Ascending aorta (tissue), 2 donors: ENCODE measurements around the gene ASB18. TPM values are rescaled to one million over a fixed set of nuclear protein-coding genes. Genes with fewer than 3 reads are reported as not detected.
"Not testable (repeated sequence)": the region's sequence is repeated elsewhere in the genome, so short reads cannot be mapped to it uniquely, and the experiment has no call there.

Experiments used
- DNase-seq, 2 donors: peaks; one replicate each; pipeline ENCODE4 v3.0.0-alpha.2; 2019; ENCODE audit warnings: low spot score in 2 of 2
- H3K27ac ChIP-seq, 2 donors: fragments of 200-600 bp; sonication (generic); one replicate each; pipeline ENCODE4 v1.5.1; 2016 to 2017; ENCODE audit warnings: mild to moderate bottlenecking in 1 of 2
- H3K27me3 ChIP-seq: fragments of 200-600 bp; sonication (generic); one replicate; pipeline ENCODE4 v1.5.1; 2017
- H3K36me3 ChIP-seq, 2 donors: fragments of 200-600 bp; sonication (generic); one replicate each; pipeline ENCODE4 v1.5.1; 2016
- H3K4me1 ChIP-seq, 2 donors: fragments of 200-600 bp; sonication (generic); one replicate each; pipeline ENCODE4 v1.5.1; 2016 to 2017; ENCODE audit warnings: mild to moderate bottlenecking in 1 of 2
- H3K4me3 ChIP-seq, 2 donors: fragments of 200-600 bp; sonication (generic); one replicate each; pipeline ENCODE4 v1.5.1; 2016 to 2017; ENCODE audit warnings: mild to moderate bottlenecking in 1 of 2
- H3K9me3 ChIP-seq, 2 donors: fragments of 200-600 bp; sonication (generic); one replicate each; pipeline ENCODE4 v1.5.1; 2016
- CTCF ChIP-seq, 3 experiments: fragments of 200-600 bp in 2 of 3; fragments of 450-650 bp in 1 of 3; sonication (generic) in 2 of 3; IDR thresholded peaks; one replicate each; pipeline ENCODE4 v1.5.1; 2016 to 2019; ENCODE audit warnings: antibody characterized with exemption in 3 of 3, mild to moderate bottlenecking in 1 of 3, moderate library complexity in 1 of 3
- intact Hi-C: fragments of 100-400 bp; cut with DNase I; formaldehyde crosslinking; loops from one replicate; pipeline ENCODE4 v1.15.1; 2023
- total RNA-seq: library from RNA; depleted of rRNA; stranded (reverse); fragments of >200 nt; gene quantifications from one replicate; pipeline ENCODE4 v1.1.0, GENCODE V29; 2016

ASB18 gene
- total RNA-seq, 1 donor from 2014 or later = not detected

GRCh38 chr2:236282406-236282805 lies 18.2 kb upstream of the ASB18 start:
- intact Hi-C loops = no loop called here
- Histone ChIP-seq H3K27ac (no peak overlapping the region), H3K4me1 (no peaks in the 10 kb centered on the region), H3K4me3 (no peak overlapping the region), H3K36me3 (no peaks in the 10 kb centered on the region), H3K27me3 (no peaks in the 10 kb centered on the region), H3K9me3 (peaks cover 0 to 5% of the 10 kb centered on the region in 2 donors)
- no peak for TF ChIP-seq CTCF (IDR thresholded peaks at IDR 0.05)
- no peak for DNase-seq

DNA sequence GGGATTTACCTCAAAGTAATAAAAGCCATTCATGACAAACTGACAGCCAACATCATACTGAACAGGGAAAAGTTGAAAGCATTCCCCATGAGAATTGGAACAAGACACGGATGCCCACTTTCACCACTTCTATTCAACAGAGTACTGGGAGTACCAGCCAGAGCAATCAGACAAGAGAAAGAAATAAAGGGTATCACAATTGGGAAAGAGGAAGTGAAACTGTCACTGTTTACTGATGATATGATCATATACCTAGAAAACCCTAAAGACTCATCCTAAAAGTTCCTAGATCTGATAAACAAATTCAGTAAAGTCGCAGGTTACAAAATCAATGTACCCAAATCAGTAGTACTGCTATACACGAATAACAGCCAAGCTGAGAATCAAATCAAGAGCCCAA lies 17.2 kb upstream of the ASB18 start:
- intact Hi-C loops = no loop called here
- no peak overlapping the region for H3K4me3 ChIP-seq

DNA sequence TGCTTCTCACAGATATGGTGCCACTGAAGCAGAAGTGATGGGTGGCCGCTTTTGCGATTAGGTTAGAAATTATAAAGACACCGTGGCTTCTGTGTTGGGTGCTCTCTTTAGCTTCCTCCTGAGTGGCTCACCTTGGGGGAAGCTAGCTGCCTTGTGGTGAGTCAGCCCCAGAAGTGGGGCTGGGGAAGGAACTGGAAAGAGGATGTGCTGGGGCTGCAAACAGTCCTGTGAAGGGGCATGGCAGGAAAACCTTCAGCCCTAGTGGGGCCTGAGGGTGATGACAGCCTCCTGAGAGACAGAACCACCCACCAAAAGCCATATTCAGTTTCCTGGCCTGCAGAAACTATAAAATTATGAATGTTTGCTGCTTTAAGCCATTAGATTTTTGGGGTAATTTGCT lies 8.9 kb upstream of the ASB18 start:
- DNase-seq = no peak
- H3K27me3 ChIP-seq = no peaks in the 10 kb centered on the region
- H3K4me3 ChIP-seq = no peak overlapping the region
- H3K4me1 ChIP-seq = no peaks in the 10 kb centered on the region
- no peaks in the 10 kb centered on the region for H3K9me3 ChIP-seq
- intact Hi-C loops = no loop called here
- no peak for TF ChIP-seq CTCF (IDR thresholded peaks at IDR 0.05)
- no peak overlapping the region for H3K27ac ChIP-seq
- no peaks in the 10 kb centered on the region for H3K36me3 ChIP-seq

More for the DNA sequence above, 17.2 kb upstream of the ASB18 start:
- peaks cover 0 to 5% of the 10 kb centered on the region in 2 donors for H3K9me3 ChIP-seq
- no peaks in the 10 kb centered on the region for H3K36me3 ChIP-seq
- no peaks in the 10 kb centered on the region for H3K27me3 ChIP-seq
- TF ChIP-seq CTCF (IDR thresholded peaks at IDR 0.05) = no peak
- H3K4me1 ChIP-seq = no peaks in the 10 kb centered on the region
- no peak overlapping the region for H3K27ac ChIP-seq
- no peak for DNase-seq

GRCh38 chr2:236271851-236272250 lies 7.6 kb upstream of the ASB18 start:
- no peaks in the 10 kb centered on the region for H3K27me3 ChIP-seq
- no peaks in the 10 kb centered on the region for H3K9me3 ChIP-seq
- DNase-seq = no peak
- H3K4me3 ChIP-seq = no peak overlapping the region
- H3K36me3 ChIP-seq = no peaks in the 10 kb centered on the region
- no peaks in the 10 kb centered on the region for H3K4me1 ChIP-seq
- H3K27ac ChIP-seq = no peak overlapping the region
- intact Hi-C loops = no loop called here
- no peak for TF ChIP-seq CTCF (IDR thresholded peaks at IDR 0.05)

DNA sequence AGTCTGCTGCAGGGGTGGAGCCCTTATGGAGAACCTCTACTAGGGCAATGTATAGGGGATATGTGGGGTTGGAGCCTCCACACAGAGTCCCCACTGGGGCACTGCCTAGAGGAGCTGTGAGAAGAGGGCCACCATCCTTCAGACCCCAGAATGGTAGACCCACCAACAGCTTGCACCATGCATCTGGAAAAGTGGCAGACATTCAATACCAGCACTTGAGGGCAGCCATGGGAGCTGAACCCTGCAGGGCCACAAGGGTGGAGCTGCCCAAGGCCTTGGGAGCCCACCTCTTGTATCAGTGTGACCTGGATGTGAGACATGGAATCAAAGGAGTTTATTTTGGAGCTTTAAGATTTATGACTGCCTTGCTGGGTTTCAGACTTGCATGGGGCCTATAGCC lies 5.7 kb upstream of the ASB18 start:
- H3K4me3 ChIP-seq, H3K27me3 ChIP-seq, H3K27ac ChIP-seq, DNase-seq, H3K4me1 ChIP-seq, H3K9me3 ChIP-seq, H3K36me3 ChIP-seq, intact Hi-C loops: not testable (repeated sequence)

DNA sequence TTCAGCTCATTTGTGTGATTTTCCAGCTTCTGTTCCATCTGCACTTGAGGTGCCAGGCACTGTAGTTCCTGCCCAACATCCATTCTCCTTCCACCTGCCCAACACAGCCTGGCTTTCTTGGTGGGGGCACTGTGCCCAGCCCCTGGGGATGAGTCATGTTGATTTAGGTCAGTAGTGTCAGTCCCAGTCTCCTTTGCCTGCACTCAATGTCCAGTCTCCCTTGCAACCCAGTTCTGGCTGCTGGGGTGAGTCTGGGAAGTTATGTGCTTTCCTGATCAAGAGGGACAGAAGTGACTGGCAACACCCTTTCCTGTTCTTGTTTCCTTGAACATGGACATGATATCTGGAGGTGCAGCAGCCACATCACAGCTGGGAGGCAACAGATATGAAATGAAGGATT lies 1.5 kb upstream of the ASB18 start:
- no peak overlapping the region for H3K4me3 ChIP-seq
- intact Hi-C loops = no loop called here
- no peaks in the 10 kb centered on the region for H3K9me3 ChIP-seq
- no peak for DNase-seq
- H3K36me3 ChIP-seq = no peaks in the 10 kb centered on the region
- no peak for TF ChIP-seq CTCF (IDR thresholded peaks at IDR 0.05)
- H3K27me3 ChIP-seq = no peaks in the 10 kb centered on the region
- H3K4me1 ChIP-seq = no peaks in the 10 kb centered on the region
- no peak overlapping the region for H3K27ac ChIP-seq
